ENCODE measurements around the gene SPATA18.

Gene SPATA18

GRCh38 chr4:52093466-52093865, 42.4 kb downstream of the SPATA18 start:
- DNase-seq (ENCODE audit: low read depth) = no peak
- TF ChIP-seq CTCF (conservative IDR thresholded peaks at IDR 0.05; ENCODE audit: low read depth, low read length) = no peak
- H3K4me3 ChIP-seq (ENCODE audit: low read depth, low read length) = no peak overlapping the region

- no peak for TF ChIP-seq CTCF (conservative IDR thresholded peaks at IDR 0.05; ENCODE audit: low read depth, low read length)
- H3K4me3 ChIP-seq (ENCODE audit: low read depth, low read length) = no peak overlapping the region
- no peak for DNase-seq (ENCODE audit: low read depth)
These were observed 43.5 kb downstream of the SPATA18 start for GRCh38 chr4:52094376-52095145.

GRCh38 chr4:52095374-52095773, 44.3 kb downstream of the SPATA18 start:
- H3K4me3 ChIP-seq (ENCODE audit: low read depth, low read length) = no peak overlapping the region
- no peak for DNase-seq (ENCODE audit: low read depth)
- no peak for TF ChIP-seq CTCF (conservative IDR thresholded peaks at IDR 0.05; ENCODE audit: low read depth, low read length)

- no peak overlapping the region for H3K4me3 ChIP-seq (ENCODE audit: low read depth, low read length)
- TF ChIP-seq CTCF (conservative IDR thresholded peaks at IDR 0.05; ENCODE audit: low read depth, low read length) = no peak
- DNase-seq (ENCODE audit: low read depth) = peak; percentile 39
These were observed 44.9 kb downstream of the SPATA18 start for GRCh38 chr4:52096048-52096447.

- DNase-seq (ENCODE audit: low read depth) = no peak
- no peak for TF ChIP-seq CTCF (conservative IDR thresholded peaks at IDR 0.05; ENCODE audit: low read depth, low read length)
These were observed 47.5 kb downstream of the SPATA18 start for GRCh38 chr4:52098618-52099017.

GRCh38 chr4:52099860-52100461, 48.9 kb downstream of the SPATA18 start:
- no peak for TF ChIP-seq CTCF (conservative IDR thresholded peaks at IDR 0.05; ENCODE audit: low read depth, low read length)
- H3K4me3 ChIP-seq (ENCODE audit: low read depth, low read length) = no peak overlapping the region
- peak; percentile 66 for DNase-seq (ENCODE audit: low read depth)

More at GRCh38 chr4:52098618-52099017, 47.5 kb downstream of the SPATA18 start:
- no peak overlapping the region for H3K4me3 ChIP-seq (ENCODE audit: low read depth, low read length)

- no peak for DNase-seq (ENCODE audit: low read depth)
- H3K4me3 ChIP-seq (ENCODE audit: low read depth, low read length) = no peak overlapping the region
- no peak for TF ChIP-seq CTCF (conservative IDR thresholded peaks at IDR 0.05; ENCODE audit: low read depth, low read length)
These were observed 51.5 kb downstream of the SPATA18 start for GRCh38 chr4:52102587-52102986.

All from choroid plexus epithelial cell (primary cell).